H9 (cell line): Measurements from ENCODE around the gene SOCS7. TPM values are rescaled to one million over a fixed set of nuclear protein-coding genes. Genes with fewer than 3 reads are reported as not detected.

Experiments
- DNase-seq: peaks from one replicate; pipeline ENCODE4 v3.0.0-alpha.2; 2017
- H2AFZ ChIP-seq: one replicate; pipeline ENCODE4 v1.6.1; 2013; ENCODE audit warnings: mild to moderate bottlenecking, low read length, control low read depth, moderate library complexity
- H2AK5ac ChIP-seq: 2 replicates; pipeline ENCODE4 v1.6.1; 2013; ENCODE audit warnings: low read length, control low read depth, mixed read lengths; ENCODE audit not compliant: insufficient read length
- H2BK120ac ChIP-seq: one replicate; pipeline ENCODE4 v1.6.1; 2013; ENCODE audit warnings: low read depth, mild to moderate bottlenecking, low read length, control low read depth, inconsistent platforms; ENCODE audit not compliant: poor library complexity, severe bottlenecking
- H2BK12ac ChIP-seq: 2 replicates; pipeline ENCODE4 v1.6.1; 2013; ENCODE audit warnings: low read length, control low read depth, mixed read lengths, low read depth; ENCODE audit not compliant: insufficient read length
- H2BK15ac ChIP-seq: 2 replicates; pipeline ENCODE4 v1.6.1; 2013; ENCODE audit warnings: low read depth, low read length, control low read depth
- H2BK20ac ChIP-seq: one replicate; pipeline ENCODE4 v1.6.1; 2013; ENCODE audit warnings: low read depth, mild to moderate bottlenecking, low read length, control low read depth, inconsistent platforms; ENCODE audit not compliant: poor library complexity, severe bottlenecking
- H2BK5ac ChIP-seq: 2 replicates; pipeline ENCODE4 v1.6.1; 2013; ENCODE audit warnings: low read length, control low read depth, mixed read lengths; ENCODE audit not compliant: insufficient read length
- H3K14ac ChIP-seq: 2 replicates; pipeline ENCODE4 v1.6.1; 2013; ENCODE audit warnings: low read length, control low read depth; ENCODE audit not compliant: insufficient read depth
- H3K18ac ChIP-seq: 2 replicates; pipeline ENCODE4 v1.6.1; 2013; ENCODE audit warnings: low read depth, mild to moderate bottlenecking, mixed read lengths, low read length, control low read depth; ENCODE audit not compliant: insufficient read length
- H3K23ac ChIP-seq: 2 replicates; pipeline ENCODE4 v1.6.1; 2013; ENCODE audit warnings: low read length, control low read depth, mixed read lengths, low read depth; ENCODE audit not compliant: insufficient read length
- H3K23me2 ChIP-seq: 2 replicates; pipeline ENCODE4 v1.6.1; 2013; ENCODE audit warnings: low read depth, mild to moderate bottlenecking, mixed read lengths, low read length, control low read depth; ENCODE audit not compliant: insufficient read length, poor library complexity, severe bottlenecking
- H3K27ac ChIP-seq: 2 replicates; pipeline ENCODE4 v1.5.1; 2013; ENCODE audit warnings: low read length, control low read depth, mixed read lengths, low read depth; ENCODE audit not compliant: insufficient read length
- H3K27me3 ChIP-seq: 2 replicates; pipeline ENCODE4 v1.6.1; 2013; ENCODE audit warnings: low read length, control low read depth, inconsistent platforms; ENCODE audit not compliant: insufficient read depth
- H3K4ac ChIP-seq: 2 replicates; pipeline ENCODE4 v1.6.1; 2013; ENCODE audit warnings: low read depth, mild to moderate bottlenecking, control low read depth, inconsistent platforms, low read length, moderate library complexity
- H3K4me1 ChIP-seq: 2 replicates; pipeline ENCODE4 v1.6.1; 2013; ENCODE audit warnings: low read length, control low read depth, inconsistent platforms; ENCODE audit not compliant: insufficient read depth
- H3K4me2 ChIP-seq: 2 replicates; pipeline ENCODE4 v1.6.1; 2013; ENCODE audit warnings: low read length, control low read depth, mixed read lengths; ENCODE audit not compliant: insufficient read length, insufficient read depth
- H3K56ac ChIP-seq: 2 replicates; pipeline ENCODE4 v1.6.1; 2013; ENCODE audit warnings: low read depth, mild to moderate bottlenecking, mixed read lengths, low read length, control low read depth; ENCODE audit not compliant: insufficient read length
- H3K79me1 ChIP-seq: 2 replicates; pipeline ENCODE4 v1.6.1; 2013; ENCODE audit warnings: low read depth, mild to moderate bottlenecking, moderate library complexity, low read length, control low read depth, inconsistent platforms; ENCODE audit not compliant: insufficient read depth, poor library complexity, severe bottlenecking
- H3K79me2 ChIP-seq: 2 replicates; pipeline ENCODE4 v1.6.1; 2013; ENCODE audit warnings: low read length, control low read depth, inconsistent platforms; ENCODE audit not compliant: insufficient read depth
- H3K9ac ChIP-seq: 2 replicates; pipeline ENCODE4 v1.6.1; 2013; ENCODE audit warnings: low read length, control low read depth, mixed read lengths; ENCODE audit not compliant: insufficient read length; ENCODE audit errors: extremely low read depth
- H3K9me3 ChIP-seq: one replicate; pipeline ENCODE4 v1.6.1; 2013; ENCODE audit warnings: low read depth, low read length, inconsistent platforms; ENCODE audit not compliant: control insufficient read depth
- H3T11ph ChIP-seq: one replicate; pipeline ENCODE4 v1.6.1; 2013; ENCODE audit warnings: mild to moderate bottlenecking, low read length, control low read depth, inconsistent platforms
- H4K20me1 ChIP-seq: one replicate; pipeline ENCODE4 v1.6.1; 2013; ENCODE audit not compliant: control insufficient read depth, insufficient read length, insufficient read depth
- H4K5ac ChIP-seq: 2 replicates; pipeline ENCODE4 v1.6.1; 2013; ENCODE audit warnings: low read depth, mild to moderate bottlenecking, mixed read lengths, low read length, control low read depth; ENCODE audit not compliant: insufficient read length
- H4K8ac ChIP-seq: replicated peaks from 2 replicates; pipeline ENCODE4 v1.6.1; 2013; ENCODE audit warnings: low read length, control low read depth, mixed read lengths, low read depth; ENCODE audit not compliant: insufficient read length
- H4K91ac ChIP-seq: 2 replicates; pipeline ENCODE4 v1.6.1; 2013; ENCODE audit warnings: low read depth, mild to moderate bottlenecking, moderate library complexity, mixed read lengths, low read length, control low read depth; ENCODE audit not compliant: insufficient read length
- H3K27ac Mint-ChIP-seq, 3 experiments: 2 replicates in 2 of 3; 3 replicates in 1 of 3; pipeline ENCODE4 v1.8.0; 2020 to 2021; ENCODE audit warnings: mixed read lengths in 3 of 3, mild to moderate bottlenecking in 1 of 3, moderate library complexity in 1 of 3
- H3K27me3 Mint-ChIP-seq: 2 replicates; pipeline ENCODE4 v1.8.0; 2021; ENCODE audit warnings: low read depth, mild to moderate bottlenecking, moderate library complexity, mixed read lengths
- H3K36me3 Mint-ChIP-seq, 3 experiments: 2 replicates in 2 of 3; 3 replicates in 1 of 3; pipeline ENCODE4 v1.8.0; 2020 to 2021; ENCODE audit warnings: low read depth in 3 of 3, mixed read lengths in 3 of 3; ENCODE audit not compliant: insufficient read depth in 1 of 3
- H3K4me1 Mint-ChIP-seq, 2 experiments: 2 replicates each; pipeline ENCODE4 v1.8.0; 2020; ENCODE audit warnings: mixed read lengths in 2 of 2
- H3K4me3 Mint-ChIP-seq, 2 experiments: 2 replicates in 1 of 2; 3 replicates in 1 of 2; pipeline ENCODE4 v1.8.0; 2020 to 2021; ENCODE audit warnings: mild to moderate bottlenecking in 2 of 2, mixed read lengths in 2 of 2, moderate library complexity in 1 of 2
- H3K9me3 Mint-ChIP-seq, 2 experiments: 2 replicates in 1 of 2; 3 replicates in 1 of 2; pipeline ENCODE4 v1.8.0; 2020; ENCODE audit warnings: mild to moderate bottlenecking in 2 of 2, mixed read lengths in 2 of 2, moderate library complexity in 1 of 2
- WGBS: extraction: QIAGEN DNeasy Blood & Tissue Kit; methylation state at CpG from one replicate; pipeline ENCODE4 v1.1.7; 2013; ENCODE audit warnings: missing lambda C conversion rate, low lambda C conversion rate, mixed read lengths; ENCODE audit not compliant: insufficient read length; ENCODE audit errors: extremely low coverage; 5-methylcytosine and 5-hydroxymethylcytosine counted together
- total RNA-seq: library from RNA; stranded (reverse); gene quantifications from 2 replicates; pipeline ENCODE4 v1.2.1, GENCODE V29; 2021
- TF ChIP-seq, protein P1 (sequence below): fragments of 200-600 bp; sonication (generic); conservative IDR thresholded peaks from 3 replicates; pipeline ENCODE4 v1.8.0; 2021; ENCODE audit warnings: antibody characterized with exemption, mild to moderate bottlenecking

The SOCS7 gene
- total RNA-seq, 1 experiment from 2014 or later = 31.0 TPM

DNA sequence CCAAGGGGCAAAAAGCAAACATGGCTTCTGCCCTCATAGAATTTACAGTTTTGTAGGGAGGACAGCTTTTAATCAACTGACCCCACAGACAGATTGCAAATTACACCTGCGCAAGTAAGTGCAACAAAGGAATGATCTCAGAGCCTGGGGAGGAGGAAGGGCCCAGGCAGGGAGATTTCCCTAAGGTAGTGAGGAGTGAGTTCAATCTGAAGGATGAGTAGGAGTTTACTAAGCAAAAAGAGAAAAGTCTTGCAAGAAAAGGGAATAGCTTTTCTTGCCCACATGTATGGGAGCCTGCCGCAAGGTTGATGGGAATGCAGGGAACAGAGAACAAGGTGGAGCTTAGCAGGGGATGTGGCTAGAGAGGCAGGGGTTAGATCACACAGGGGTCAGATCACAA lies 1.6 kb upstream of the SOCS7 start:
- Histone ChIP-seq H3K23me2 (peaks cover 8% of the 10 kb centered on the region), H2BK120ac (no peak overlapping the region), H2AK5ac (no peak overlapping the region), H4K20me1 (no peaks in the 10 kb centered on the region), H4K5ac (no peak overlapping the region), H3K4ac (no peak overlapping the region), H3T11ph (no peak overlapping the region), H2BK15ac (no peak overlapping the region), H3K4me1 (peaks cover 7% of the 10 kb centered on the region; the same call in 1 of the 2 replicates), H3K23ac (no peak overlapping the region), H3K18ac (no peak overlapping the region), H4K91ac (no peak overlapping the region), H3K9ac (no peak overlapping the region), H3K14ac (no peak overlapping the region), H3K9me3 (no peaks in the 10 kb centered on the region), H3K56ac (no peak overlapping the region), H3K27me3 (no peaks in the 10 kb centered on the region), H3K79me2 (peaks cover 6% of the 10 kb centered on the region; the same call in 1 of the 2 replicates), H2BK20ac (no peak overlapping the region), H3K27ac (no peak overlapping the region), H2BK5ac (no peak overlapping the region), H4K8ac (no peak overlapping the region), H2BK12ac (no peak overlapping the region), H3K4me2 (no peak overlapping the region), H3K79me1 (peaks cover 3% of the 10 kb centered on the region), H2AFZ (no peak overlapping the region)
- TF ChIP-seq, protein P1, sequence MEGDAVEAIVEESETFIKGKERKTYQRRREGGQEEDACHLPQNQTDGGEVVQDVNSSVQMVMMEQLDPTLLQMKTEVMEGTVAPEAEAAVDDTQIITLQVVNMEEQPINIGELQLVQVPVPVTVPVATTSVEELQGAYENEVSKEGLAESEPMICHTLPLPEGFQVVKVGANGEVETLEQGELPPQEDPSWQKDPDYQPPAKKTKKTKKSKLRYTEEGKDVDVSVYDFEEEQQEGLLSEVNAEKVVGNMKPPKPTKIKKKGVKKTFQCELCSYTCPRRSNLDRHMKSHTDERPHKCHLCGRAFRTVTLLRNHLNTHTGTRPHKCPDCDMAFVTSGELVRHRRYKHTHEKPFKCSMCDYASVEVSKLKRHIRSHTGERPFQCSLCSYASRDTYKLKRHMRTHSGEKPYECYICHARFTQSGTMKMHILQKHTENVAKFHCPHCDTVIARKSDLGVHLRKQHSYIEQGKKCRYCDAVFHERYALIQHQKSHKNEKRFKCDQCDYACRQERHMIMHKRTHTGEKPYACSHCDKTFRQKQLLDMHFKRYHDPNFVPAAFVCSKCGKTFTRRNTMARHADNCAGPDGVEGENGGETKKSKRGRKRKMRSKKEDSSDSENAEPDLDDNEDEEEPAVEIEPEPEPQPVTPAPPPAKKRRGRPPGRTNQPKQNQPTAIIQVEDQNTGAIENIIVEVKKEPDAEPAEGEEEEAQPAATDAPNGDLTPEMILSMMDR = no peak
- H3K27ac Mint-ChIP-seq = peak overlapping the region; percentile 42 to 86 (median 54); a peak in 5 of 7 replicates
- WGBS = no CpG with 5 or more reads among the region's 2 CpGs
- no peak for DNase-seq
- peaks cover 35 to 41% of the 10 kb centered on the region in 2 experiments for H3K4me1 Mint-ChIP-seq
- peak overlapping the region in 1 of 2 experiments; percentile 35; a peak in 1 of 5 replicates for H3K4me3 Mint-ChIP-seq
- H3K9me3 Mint-ChIP-seq = no peaks in the 10 kb centered on the region
- no peaks in the 10 kb centered on the region; a peak in 1 of 7 replicates for H3K36me3 Mint-ChIP-seq
- H3K27me3 Mint-ChIP-seq = no peaks in the 10 kb centered on the region
